ENCODE measurements around the gene SNX30.
"Not testable (repeated sequence)": the region's sequence is repeated elsewhere in the genome, so short reads cannot be mapped to it uniquely, and the experiment has no call there.

The SNX30 gene

GRCh38 chr9:112720113-112720780, 30.3 kb upstream of the SNX30 start:
- H3K36me3 ChIP-seq (ENCODE audit: control insufficient read depth in 1 of 2, insufficient read depth in 2 of 2, low read length in 2 of 2): no peaks in the 10 kb centered on the region
- no peak overlapping the region for H3K4ac ChIP-seq (ENCODE audit: low read depth, low read length)
- H2BK120ac ChIP-seq (ENCODE audit: insufficient read depth, low read length, poor library complexity): no peak overlapping the region
- H3K23ac ChIP-seq (ENCODE audit: low read length): no peak overlapping the region
- no peak overlapping the region for H3K4me2 ChIP-seq (ENCODE audit: low read length)
- H3K27me3 ChIP-seq (ENCODE audit: insufficient read depth, low read length): no peaks in the 10 kb centered on the region
- no peak overlapping the region for H4K12ac ChIP-seq (ENCODE audit: low read depth, low read length)
- H2BK12ac ChIP-seq (ENCODE audit: low read length): no peak overlapping the region
- no peak overlapping the region for H3K18ac ChIP-seq (ENCODE audit: low read length)
- DNase-seq: peak; percentile 41 to 42
- no peak overlapping the region for H3K27ac ChIP-seq (ENCODE audit: low read depth, low read length)
- H3K9me3 ChIP-seq (ENCODE audit: insufficient read depth, low read depth, low read length): no peaks in the 10 kb centered on the region
- no peak overlapping the region for H2BK5ac ChIP-seq (ENCODE audit: low read depth, low read length, poor library complexity)
- H3K14ac ChIP-seq (ENCODE audit: low read length): no peak overlapping the region
- H3K79me2 ChIP-seq (ENCODE audit: control insufficient read depth, insufficient read depth, low read length, poor library complexity): no peaks in the 10 kb centered on the region
- H3K79me1 ChIP-seq (ENCODE audit: low read length): peaks cover 3% of the 10 kb centered on the region
- no peak overlapping the region for H3K9ac ChIP-seq (ENCODE audit: low read length)
- no peaks in the 10 kb centered on the region for H3K4me1 ChIP-seq (ENCODE audit: control insufficient read depth in 1 of 2, insufficient read depth in 2 of 2, low read length in 2 of 2)
- H3K4me3 ChIP-seq (ENCODE audit: low read depth, low read length): no peak overlapping the region
- no CpG with 5 or more reads among the region's 4 CpGs for WGBS (ENCODE audit: extremely low coverage, insufficient coverage, insufficient read length)
- H4K8ac ChIP-seq (ENCODE audit: low read depth, low read length): no peak overlapping the region
- no peak overlapping the region for H2AFZ ChIP-seq (ENCODE audit: insufficient read depth, low read length, poor library complexity)
- H2AK5ac ChIP-seq (ENCODE audit: low read length): no peak overlapping the region
- H4K91ac ChIP-seq (ENCODE audit: low read depth, low read length): no peak overlapping the region

GRCh38 chr9:112722749-112723148, 27.8 kb upstream of the SNX30 start:
- H2AFZ ChIP-seq (ENCODE audit: insufficient read depth, low read length, poor library complexity); H3K14ac ChIP-seq (ENCODE audit: low read length); H4K8ac ChIP-seq (ENCODE audit: low read depth, low read length); H3K9me3 ChIP-seq (ENCODE audit: insufficient read depth, low read depth, low read length); H3K23ac ChIP-seq (ENCODE audit: low read length); H2BK5ac ChIP-seq (ENCODE audit: low read depth, low read length, poor library complexity); H3K4ac ChIP-seq (ENCODE audit: low read depth, low read length); H2BK120ac ChIP-seq (ENCODE audit: insufficient read depth, low read length, poor library complexity); H3K18ac ChIP-seq (ENCODE audit: low read length); H2BK12ac ChIP-seq (ENCODE audit: low read length); H3K79me2 ChIP-seq (ENCODE audit: control insufficient read depth, insufficient read depth, low read length, poor library complexity); H3K4me3 ChIP-seq (ENCODE audit: low read depth, low read length); H3K79me1 ChIP-seq (ENCODE audit: low read length); H3K9ac ChIP-seq (ENCODE audit: low read length); H3K4me2 ChIP-seq (ENCODE audit: low read length); H4K91ac ChIP-seq (ENCODE audit: low read depth, low read length); H3K4me1 ChIP-seq (ENCODE audit: control insufficient read depth in 1 of 2, insufficient read depth in 2 of 2, low read length in 2 of 2); DNase-seq; H3K27ac ChIP-seq (ENCODE audit: low read depth, low read length); H3K27me3 ChIP-seq (ENCODE audit: insufficient read depth, low read length); H2AK5ac ChIP-seq (ENCODE audit: low read length); H3K36me3 ChIP-seq (ENCODE audit: control insufficient read depth in 1 of 2, insufficient read depth in 2 of 2, low read length in 2 of 2); H4K12ac ChIP-seq (ENCODE audit: low read depth, low read length): not testable (repeated sequence)
- no CpG with 5 or more reads among the region's 3 CpGs for WGBS (ENCODE audit: extremely low coverage, insufficient coverage, insufficient read length)

GRCh38 chr9:112725961-112726360, 24.6 kb upstream of the SNX30 start:
- Histone ChIP-seq H4K91ac (ENCODE audit: low read depth, low read length) (no peak overlapping the region), H3K27me3 (ENCODE audit: insufficient read depth, low read length) (no peaks in the 10 kb centered on the region), H3K14ac (ENCODE audit: low read length) (no peak overlapping the region), H3K4me2 (ENCODE audit: low read length) (no peak overlapping the region), H3K4ac (ENCODE audit: low read depth, low read length) (no peak overlapping the region), H2AK5ac (ENCODE audit: low read length) (no peak overlapping the region), H3K27ac (ENCODE audit: low read depth, low read length) (no peak overlapping the region), H3K23ac (ENCODE audit: low read length) (no peak overlapping the region), H3K9ac (ENCODE audit: low read length) (no peak overlapping the region), H3K79me2 (ENCODE audit: control insufficient read depth, insufficient read depth, low read length, poor library complexity) (no peaks in the 10 kb centered on the region), H3K18ac (ENCODE audit: low read length) (no peak overlapping the region), H3K9me3 (ENCODE audit: insufficient read depth, low read depth, low read length) (no peaks in the 10 kb centered on the region), H2BK120ac (ENCODE audit: insufficient read depth, low read length, poor library complexity) (no peak overlapping the region), H2BK5ac (ENCODE audit: low read depth, low read length, poor library complexity) (no peak overlapping the region), H2AFZ (ENCODE audit: insufficient read depth, low read length, poor library complexity) (no peak overlapping the region), H3K79me1 (ENCODE audit: low read length) (no peaks in the 10 kb centered on the region), H2BK12ac (ENCODE audit: low read length) (no peak overlapping the region), H3K4me1 (ENCODE audit: control insufficient read depth in 1 of 2, insufficient read depth in 2 of 2, low read length in 2 of 2) (no peaks in the 10 kb centered on the region), H4K8ac (ENCODE audit: low read depth, low read length) (no peak overlapping the region), H4K12ac (ENCODE audit: low read depth, low read length) (no peak overlapping the region), H3K36me3 (ENCODE audit: control insufficient read depth in 1 of 2, insufficient read depth in 2 of 2, low read length in 2 of 2) (no peaks in the 10 kb centered on the region), H3K4me3 (ENCODE audit: low read depth, low read length) (no peak overlapping the region)
- WGBS (ENCODE audit: extremely low coverage, insufficient coverage, insufficient read length): no CpG with 5 or more reads among the region's 3 CpGs
- DNase-seq: no peak

- Histone ChIP-seq H3K79me1 (ENCODE audit: low read length) (no peaks in the 10 kb centered on the region), H4K12ac (ENCODE audit: low read depth, low read length) (no peak overlapping the region), H3K18ac (ENCODE audit: low read length) (no peak overlapping the region), H3K4ac (ENCODE audit: low read depth, low read length) (no peak overlapping the region), H3K4me2 (ENCODE audit: low read length) (no peak overlapping the region), H3K27me3 (ENCODE audit: insufficient read depth, low read length) (no peaks in the 10 kb centered on the region), H3K4me1 (ENCODE audit: control insufficient read depth in 1 of 2, insufficient read depth in 2 of 2, low read length in 2 of 2) (no peaks in the 10 kb centered on the region), H3K4me3 (ENCODE audit: low read depth, low read length) (no peak overlapping the region), H2BK12ac (ENCODE audit: low read length) (no peak overlapping the region), H4K8ac (ENCODE audit: low read depth, low read length) (no peak overlapping the region), H3K9ac (ENCODE audit: low read length) (no peak overlapping the region), H3K79me2 (ENCODE audit: control insufficient read depth, insufficient read depth, low read length, poor library complexity) (no peaks in the 10 kb centered on the region), H2BK5ac (ENCODE audit: low read depth, low read length, poor library complexity) (no peak overlapping the region), H2BK120ac (ENCODE audit: insufficient read depth, low read length, poor library complexity) (no peak overlapping the region), H3K27ac (ENCODE audit: low read depth, low read length) (no peak overlapping the region), H2AK5ac (ENCODE audit: low read length) (no peak overlapping the region), H3K14ac (ENCODE audit: low read length) (no peak overlapping the region), H2AFZ (ENCODE audit: insufficient read depth, low read length, poor library complexity) (no peak overlapping the region), H4K91ac (ENCODE audit: low read depth, low read length) (no peak overlapping the region), H3K36me3 (ENCODE audit: control insufficient read depth in 1 of 2, insufficient read depth in 2 of 2, low read length in 2 of 2) (no peaks in the 10 kb centered on the region), H3K9me3 (ENCODE audit: insufficient read depth, low read depth, low read length) (no peaks in the 10 kb centered on the region), H3K23ac (ENCODE audit: low read length) (no peak overlapping the region)
- WGBS (ENCODE audit: extremely low coverage, insufficient coverage, insufficient read length): no CpG with 5 or more reads among the region's 4 CpGs
- no peak for DNase-seq
These were observed 24.1 kb upstream of the SNX30 start for GRCh38 chr9:112726428-112726827.
